Endothelial cell of umbilical vein (primary cell): ENCODE data around the gene SIGLEC15. TPM values are rescaled to one million over a fixed set of nuclear protein-coding genes. Genes with fewer than 3 reads are reported as not detected.

Experiments used
- BruUV-seq: library from RNA; stranded (reverse); fragments of 400-500 nt; replicated peaks from 2 replicates; lab custom pipeline; 2021; lab: Mats Ljungman, UMichigan
- CTCF ChIA-PET: fragments of 300-600, 350-600 bp; sonication (Branson Sonifier 250); formaldehyde crosslinking; loops from one replicate; lab custom pipeline; 2021; ENCODE audit warnings: antibody characterized with exemption, inconsistent platforms; lab: Charles Lee
- POLR2A ChIA-PET: fragments of 300-600, 350-600 bp; sonication (Branson Sonifier 250); formaldehyde crosslinking; loops from one replicate; lab custom pipeline; 2021; ENCODE audit warnings: antibody characterized with exemption, inconsistent platforms; lab: Charles Lee
- DNase-seq: peaks from one replicate; pipeline ENCODE4 v3.0.0-alpha.2; 2011; ENCODE audit warnings: low read depth, low spot score
- FAIRE-seq: peaks from 2 replicates; lab custom pipeline; 2011; peaks lifted over from hg19 to GRCh38; lab: Jason Lieb, UNC
- H2AFZ ChIP-seq: 2 replicates; pipeline ENCODE4 v1.6.0; 2012; ENCODE audit warnings: low read depth, low read length, control low read depth, inconsistent platforms
- H3K27ac ChIP-seq: 2 replicates; pipeline ENCODE4 v1.5.1; 2011; ENCODE audit warnings: low read depth, mild to moderate bottlenecking, control low read depth, low read length, moderate library complexity; ENCODE audit not compliant: insufficient read depth
- H3K27me3 ChIP-seq, 2 experiments: 2 replicates each; pipeline versions ENCODE4 v1.6.0 to v1.6.1; 2011; ENCODE audit warnings: low read length in 2 of 2, mixed read lengths in 1 of 2; ENCODE audit not compliant: control insufficient read depth in 2 of 2, insufficient read depth in 2 of 2
- H3K36me3 ChIP-seq, 2 experiments: 2 replicates in 1 of 2; 3 replicates in 1 of 2; pipeline ENCODE4 v1.5.1; 2011; ENCODE audit warnings: low read length in 2 of 2, mild to moderate bottlenecking in 1 of 2, moderate library complexity in 1 of 2; ENCODE audit not compliant: control insufficient read depth in 2 of 2, insufficient read depth in 2 of 2; ENCODE audit errors: extremely low read depth in 1 of 2
- H3K4me1 ChIP-seq: 3 replicates; pipeline ENCODE4 v1.5.1; 2011; ENCODE audit warnings: mild to moderate bottlenecking, low read length; ENCODE audit not compliant: control insufficient read depth, insufficient read depth; ENCODE audit errors: extremely low read depth
- H3K4me2 ChIP-seq: 2 replicates; pipeline ENCODE4 v1.6.1; 2011; ENCODE audit warnings: low read length, control low read depth, mixed read lengths; ENCODE audit not compliant: insufficient read depth
- H3K4me3 ChIP-seq, 3 experiments: fragments of 200-600 bp in 1 of 3; sonication (generic), shearing (Covaris generic) in 1 of 3; replicated peaks in 1 of 3; 2 replicates each; pipeline ENCODE4 v1.5.1; 2011 to 2016; ENCODE audit warnings: control low read depth in 3 of 3, low read length in 3 of 3, mild to moderate bottlenecking in 2 of 3, inconsistent platforms in 1 of 3, low read depth in 1 of 3, moderate library complexity in 1 of 3; ENCODE audit not compliant: insufficient read depth in 1 of 3
- H3K79me2 ChIP-seq: 2 replicates; pipeline ENCODE4 v1.6.0; 2012; ENCODE audit warnings: low read length, inconsistent platforms; ENCODE audit not compliant: control insufficient read depth, insufficient read depth
- H3K9ac ChIP-seq: replicated peaks from 2 replicates; pipeline ENCODE3; 2011; ENCODE audit warnings: low read length, control low read depth; ENCODE audit not compliant: insufficient read depth; ENCODE audit errors: extremely low read depth
- H3K9me1 ChIP-seq: replicated peaks from 3 replicates; pipeline ENCODE4 v1.6.0; 2011; ENCODE audit warnings: mild to moderate bottlenecking, low read length; ENCODE audit not compliant: control insufficient read depth, insufficient read depth; ENCODE audit errors: extremely low read depth
- H3K9me3 ChIP-seq: replicated peaks from 2 replicates; pipeline ENCODE4 v1.5.1; 2012; ENCODE audit warnings: low read length, inconsistent platforms; ENCODE audit not compliant: control insufficient read depth, insufficient read depth
- H4K20me1 ChIP-seq: replicated peaks from 2 replicates; pipeline ENCODE3; 2011; ENCODE audit warnings: mild to moderate bottlenecking, low read length; ENCODE audit not compliant: control insufficient read depth, insufficient read depth; ENCODE audit errors: extremely low read depth
- CTCF ChIP-seq, 2 donors: IDR thresholded peaks; 1 replicate in 1 of 2; 2 replicates in 1 of 2; pipeline ENCODE4 v1.5.1; 2011; ENCODE audit warnings: low read length in 2 of 2, mild to moderate bottlenecking in 2 of 2, moderate library complexity in 2 of 2, control low read depth in 1 of 2, inconsistent platforms in 1 of 2, low read depth in 1 of 2; ENCODE audit not compliant: insufficient read depth in 1 of 2; ENCODE audit errors: extremely low read depth in 1 of 2
- EZH2 ChIP-seq: IDR thresholded peaks from 2 replicates; pipeline ENCODE4 v1.6.1; 2012; ENCODE audit warnings: borderline replicate concordance, low read depth, mild to moderate bottlenecking, moderate library complexity, low read length, inconsistent platforms; ENCODE audit not compliant: severe bottlenecking
- FOS ChIP-seq: IDR thresholded peaks from 2 replicates; pipeline ENCODE4 v1.6.1; 2011; ENCODE audit warnings: mild to moderate bottlenecking, low read length, moderate library complexity, borderline replicate concordance; ENCODE audit not compliant: insufficient read depth
- GATA2 ChIP-seq: IDR thresholded peaks from 2 replicates; pipeline ENCODE4 v1.7.0; 2011; ENCODE audit warnings: low read depth, mild to moderate bottlenecking, moderate library complexity, mixed read lengths, low read length; ENCODE audit not compliant: insufficient read length, insufficient read depth
- JUN ChIP-seq: IDR thresholded peaks from 2 replicates; pipeline ENCODE4 v1.6.1; 2011; ENCODE audit warnings: borderline replicate concordance, low read depth; ENCODE audit not compliant: insufficient read length, insufficient read depth
- MAX ChIP-seq: IDR thresholded peaks from 2 replicates; pipeline ENCODE4 v1.6.1; 2011; ENCODE audit not compliant: insufficient read depth, insufficient read length
- MYC ChIP-seq: IDR thresholded peaks from one replicate; pipeline ENCODE4 v1.6.1; 2011; ENCODE audit warnings: mild to moderate bottlenecking, low read depth, low read length
- POLR2A ChIP-seq: IDR thresholded peaks from 2 replicates; pipeline ENCODE4 v1.6.1; 2012; ENCODE audit warnings: low read depth, mild to moderate bottlenecking, control low read depth, low read length
- POLR2AphosphoS5 ChIP-seq: IDR thresholded peaks from 2 replicates; pipeline ENCODE4 v1.6.1; 2012; ENCODE audit warnings: low read depth, mild to moderate bottlenecking, control low read depth, low read length, moderate library complexity; ENCODE audit not compliant: insufficient read depth
- dilution Hi-C: fragments of 300-500 bp; cut with MboI; formaldehyde crosslinking; loops from one replicate; pipeline ENCODE4 v1.15.0; 2019; ENCODE audit warnings: low sequenced_read_pairs; ENCODE audit not compliant: extremely low pct_ligation_motif_present
- intact Hi-C: fragments of 100-400 bp; cut with micrococcal nuclease; formaldehyde crosslinking; loops from one replicate; pipeline ENCODE4 v1.10.0; 2022
- polyA plus RNA-seq, 4 experiments: library from polyadenylated mRNA; depleted of rRNA in 3 of 4; stranded (reverse) in 3 of 4; unstranded in 1 of 4; fragments of >200 nt; gene quantifications; 2 replicates each; pipeline versions ENCODE4 v1.2.1 to v1.2.3, GENCODE V29; 2011 to 2012; ENCODE audit warnings: missing spikeins in 1 of 4
- total RNA-seq: library from RNA; stranded (reverse); gene quantifications from 2 replicates; pipeline ENCODE4 v1.2.3, GENCODE V29; 2021

The SIGLEC15 gene
- total and polyA plus RNA-seq, 2 donors (not counting 3 experiments of a cell fraction or from before 2014, with no cell fraction given): not detected

DNA sequence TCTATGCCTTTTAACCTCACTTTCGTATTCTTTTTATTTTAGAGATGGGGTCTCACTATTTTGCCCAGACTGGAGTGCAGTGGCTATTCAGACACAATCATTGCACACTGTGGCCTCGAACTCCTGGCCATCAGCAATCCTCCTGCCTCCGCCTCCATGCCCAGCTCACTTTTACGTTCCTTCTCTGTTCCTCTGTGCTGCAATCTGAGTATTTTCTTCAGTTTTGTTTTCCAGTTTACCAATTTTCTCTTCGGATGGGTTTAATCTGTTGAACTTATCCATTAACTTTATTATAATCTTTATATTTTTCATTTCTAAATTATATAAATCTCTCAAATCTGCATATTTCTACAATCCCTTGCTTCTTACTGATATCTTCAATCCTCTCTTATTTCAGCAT is 38.6 kb downstream of the SIGLEC15 start:
- Histone ChIP-seq H4K20me1 (no peaks in the 10 kb centered on the region), H3K27me3 (no peaks in the 10 kb centered on the region), H2AFZ (no peak overlapping the region), H3K79me2 (no peaks in the 10 kb centered on the region), H3K27ac (no peak overlapping the region), H3K36me3 (peaks cover 14 to 16% of the 10 kb centered on the region in 2 experiments), H3K9ac (no peak overlapping the region), H3K9me1 (no peaks in the 10 kb centered on the region), H3K9me3 (no peaks in the 10 kb centered on the region), H3K4me2 (no peak overlapping the region), H3K4me3 (no peak overlapping the region), H3K4me1 (no peaks in the 10 kb centered on the region)
- no peak for DNase-seq
- ChIA-PET CTCF (interaction anchor here (11.5 kb wide), 1 partner anchor 15 kb away, joined by 86 read pairs; no protein-coding TSS in a partner anchor), POLR2A (no interaction called here)
- BruUV-seq: no TSS peak
- dilution Hi-C loops (no loop called here), intact Hi-C loops (no loop called here)
- FAIRE-seq: no peak
- TF ChIP-seq EZH2 (no peak), POLR2A (no peak), MYC (no peak), FOS (no peak), CTCF (IDR thresholded peaks at IDR 0.05; ENCODE audit: extremely low read depth in 1 of 2, insufficient read depth in 1 of 2, low read depth in 1 of 2, low read length in 2 of 2) (no peak), MAX (no peak), JUN (no peak), GATA2 (no peak), POLR2AphosphoS5 (no peak)
